GM12875 (cell line): ENCODE results near the gene SLC17A7.
"Not testable (repeated sequence)": the region's sequence is repeated elsewhere in the genome, so short reads cannot be mapped to it uniquely, and the experiment has no call there.

ENCODE experiments used
- H3K4me3 ChIP-seq: one replicate; pipeline ENCODE4 v1.5.1; 2011; ENCODE audit warnings: low read depth, low read length, control low read depth
- TF ChIP-seq, protein P1 (sequence below): IDR thresholded peaks from 2 replicates; pipeline ENCODE4 v1.5.1; 2011; ENCODE audit warnings: low read depth, mild to moderate bottlenecking, control low read depth, inconsistent platforms, low read length, moderate library complexity, borderline replicate concordance; ENCODE audit not compliant: insufficient read depth

SLC17A7 gene

DNA sequence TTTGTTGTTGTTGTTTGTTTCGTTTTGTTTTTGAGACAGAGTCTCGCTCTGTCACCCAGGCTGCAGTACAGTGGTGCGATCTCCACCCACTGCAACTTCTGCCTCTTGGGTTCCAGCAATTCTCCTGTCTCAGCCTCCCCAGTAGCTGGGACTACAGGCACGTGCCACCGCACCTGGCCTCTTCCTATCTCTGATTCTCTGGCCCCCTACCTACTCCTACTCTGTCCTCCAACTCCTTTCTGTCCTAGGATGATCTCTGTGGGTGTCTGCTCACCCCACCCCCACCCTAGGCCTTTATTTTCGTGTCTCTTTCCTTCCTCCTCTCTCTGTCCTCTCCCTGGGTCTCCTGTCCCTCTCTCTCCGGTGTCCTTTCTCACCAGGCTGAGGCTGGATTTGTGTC, 9.1 kb upstream of the SLC17A7 start:
- TF ChIP-seq, protein P1, sequence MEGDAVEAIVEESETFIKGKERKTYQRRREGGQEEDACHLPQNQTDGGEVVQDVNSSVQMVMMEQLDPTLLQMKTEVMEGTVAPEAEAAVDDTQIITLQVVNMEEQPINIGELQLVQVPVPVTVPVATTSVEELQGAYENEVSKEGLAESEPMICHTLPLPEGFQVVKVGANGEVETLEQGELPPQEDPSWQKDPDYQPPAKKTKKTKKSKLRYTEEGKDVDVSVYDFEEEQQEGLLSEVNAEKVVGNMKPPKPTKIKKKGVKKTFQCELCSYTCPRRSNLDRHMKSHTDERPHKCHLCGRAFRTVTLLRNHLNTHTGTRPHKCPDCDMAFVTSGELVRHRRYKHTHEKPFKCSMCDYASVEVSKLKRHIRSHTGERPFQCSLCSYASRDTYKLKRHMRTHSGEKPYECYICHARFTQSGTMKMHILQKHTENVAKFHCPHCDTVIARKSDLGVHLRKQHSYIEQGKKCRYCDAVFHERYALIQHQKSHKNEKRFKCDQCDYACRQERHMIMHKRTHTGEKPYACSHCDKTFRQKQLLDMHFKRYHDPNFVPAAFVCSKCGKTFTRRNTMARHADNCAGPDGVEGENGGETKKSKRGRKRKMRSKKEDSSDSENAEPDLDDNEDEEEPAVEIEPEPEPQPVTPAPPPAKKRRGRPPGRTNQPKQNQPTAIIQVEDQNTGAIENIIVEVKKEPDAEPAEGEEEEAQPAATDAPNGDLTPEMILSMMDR, result no peak
- H3K4me3 ChIP-seq, result peak overlapping the region; percentile 97

DNA sequence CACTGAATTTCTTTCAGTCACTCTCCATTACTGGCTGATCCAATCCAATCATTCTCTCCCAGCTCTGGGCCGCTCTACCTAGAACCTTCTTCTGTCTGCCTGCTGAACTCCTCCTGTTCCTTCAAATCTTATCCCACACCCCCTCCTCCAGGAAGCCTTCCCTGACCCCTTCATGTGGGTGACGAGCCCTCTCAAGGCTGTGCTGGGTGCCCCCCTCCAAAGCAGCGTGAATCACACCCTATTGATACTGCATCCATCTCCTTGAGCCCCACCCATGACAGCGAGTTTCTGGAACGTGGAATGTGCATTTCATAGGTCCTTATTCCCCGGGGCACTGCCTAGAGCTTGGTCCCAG, 7.1 kb upstream of the SLC17A7 start:
- TF ChIP-seq, protein P1, result no peak
- no peak overlapping the region for H3K4me3 ChIP-seq

DNA sequence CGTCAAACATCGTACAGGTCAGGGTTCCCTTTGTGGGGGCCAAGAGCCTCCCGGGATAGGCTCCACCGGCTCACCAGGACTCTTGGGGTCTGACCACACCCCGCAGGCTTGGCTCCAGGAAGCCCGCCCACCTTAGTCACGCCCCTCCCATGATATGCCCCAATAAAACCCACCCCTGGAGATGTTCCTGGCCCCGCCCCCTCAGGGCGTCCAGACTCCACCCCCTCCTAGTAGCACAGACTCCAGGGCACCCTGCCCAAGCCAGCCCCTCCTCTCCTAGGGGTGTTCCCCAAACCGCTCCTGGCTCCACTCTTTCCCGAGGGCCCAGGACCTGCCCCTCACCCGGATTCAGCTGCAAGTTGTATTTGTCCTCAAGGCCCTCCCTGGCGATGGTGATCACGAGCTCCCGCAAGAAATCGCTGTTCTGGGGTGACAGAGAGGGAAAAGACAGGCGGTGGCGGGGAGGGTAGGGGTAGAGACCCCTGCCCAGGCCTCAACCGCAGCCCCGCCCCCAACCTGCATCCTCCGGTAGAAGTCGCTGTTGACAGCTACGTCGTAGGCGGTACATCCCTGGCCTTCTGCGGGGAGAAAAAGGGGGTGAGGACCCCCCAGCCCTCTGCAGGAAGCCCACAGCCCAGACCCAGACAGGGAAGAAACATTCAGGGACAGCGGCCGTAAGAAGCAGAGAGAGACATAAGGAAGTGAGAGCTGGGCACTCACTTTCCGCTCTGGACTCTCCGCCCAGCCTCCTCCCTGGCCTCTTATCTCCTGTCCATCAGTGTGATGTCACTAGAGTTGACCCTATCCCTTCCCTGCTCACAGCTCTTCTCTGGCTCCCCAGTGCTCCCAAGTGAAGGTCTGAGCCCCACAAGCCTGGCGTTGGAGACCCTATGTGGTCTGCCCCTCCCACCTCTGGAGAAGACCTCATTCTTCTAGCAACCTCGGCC, 6.4 kb upstream of the SLC17A7 start:
- no peak overlapping the region for H3K4me3 ChIP-seq
- TF ChIP-seq, protein P1, result no peak

DNA sequence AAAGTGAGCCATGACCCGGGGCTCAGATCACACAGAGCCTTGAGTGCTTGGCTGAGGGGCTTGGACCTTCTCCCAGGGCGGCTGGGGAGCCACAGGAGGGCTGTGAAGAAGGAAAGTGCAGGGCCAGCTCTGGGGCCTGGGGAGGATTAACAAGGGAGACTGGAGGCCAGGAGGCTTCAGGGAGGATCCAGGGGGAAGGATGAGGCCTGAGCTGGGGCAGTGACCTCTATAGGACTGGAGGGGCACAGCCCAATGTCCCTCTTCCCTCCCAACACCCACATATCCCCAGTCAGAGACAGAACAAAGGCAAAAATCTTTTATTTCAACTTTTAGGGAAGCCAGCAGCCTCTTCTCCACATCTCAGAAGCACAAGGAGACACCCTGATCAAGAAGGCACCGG, 4.7 kb upstream of the SLC17A7 start:
- TF ChIP-seq, protein P1, result no peak

DNA sequence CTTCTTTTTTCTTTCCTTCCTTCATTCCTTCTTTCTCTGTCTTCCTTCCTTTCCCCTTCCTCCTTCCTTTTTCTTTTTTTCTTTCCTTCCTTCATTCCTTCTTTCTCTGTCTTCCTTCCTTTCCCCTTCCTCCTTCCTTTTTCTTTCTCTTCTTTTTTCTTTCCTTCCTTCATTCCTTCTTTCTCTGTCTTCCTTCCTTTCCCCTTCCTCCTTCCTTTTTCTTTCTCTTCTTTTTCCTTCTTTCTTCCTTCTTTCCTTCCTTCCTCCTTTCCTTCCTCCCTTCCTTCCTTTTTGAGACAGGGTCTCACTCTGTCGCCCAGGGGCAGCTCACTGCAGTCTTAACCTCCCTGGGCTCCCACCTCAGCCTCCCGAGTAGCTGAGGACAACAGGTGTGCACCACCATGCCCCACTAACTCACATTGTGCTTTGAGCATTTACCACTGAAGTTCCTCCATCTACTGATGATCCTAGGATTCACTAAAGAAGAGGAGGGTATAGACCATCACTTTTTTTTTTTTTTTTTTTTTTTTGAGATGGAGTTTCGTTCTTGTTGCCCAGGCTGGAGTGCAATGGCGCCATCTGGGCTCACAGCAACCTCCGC, 2.9 kb upstream of the SLC17A7 start:
- not testable (repeated sequence) for H3K4me3 ChIP-seq

More for the DNA sequence above, 4.7 kb upstream of the SLC17A7 start:
- no peak overlapping the region for H3K4me3 ChIP-seq

DNA sequence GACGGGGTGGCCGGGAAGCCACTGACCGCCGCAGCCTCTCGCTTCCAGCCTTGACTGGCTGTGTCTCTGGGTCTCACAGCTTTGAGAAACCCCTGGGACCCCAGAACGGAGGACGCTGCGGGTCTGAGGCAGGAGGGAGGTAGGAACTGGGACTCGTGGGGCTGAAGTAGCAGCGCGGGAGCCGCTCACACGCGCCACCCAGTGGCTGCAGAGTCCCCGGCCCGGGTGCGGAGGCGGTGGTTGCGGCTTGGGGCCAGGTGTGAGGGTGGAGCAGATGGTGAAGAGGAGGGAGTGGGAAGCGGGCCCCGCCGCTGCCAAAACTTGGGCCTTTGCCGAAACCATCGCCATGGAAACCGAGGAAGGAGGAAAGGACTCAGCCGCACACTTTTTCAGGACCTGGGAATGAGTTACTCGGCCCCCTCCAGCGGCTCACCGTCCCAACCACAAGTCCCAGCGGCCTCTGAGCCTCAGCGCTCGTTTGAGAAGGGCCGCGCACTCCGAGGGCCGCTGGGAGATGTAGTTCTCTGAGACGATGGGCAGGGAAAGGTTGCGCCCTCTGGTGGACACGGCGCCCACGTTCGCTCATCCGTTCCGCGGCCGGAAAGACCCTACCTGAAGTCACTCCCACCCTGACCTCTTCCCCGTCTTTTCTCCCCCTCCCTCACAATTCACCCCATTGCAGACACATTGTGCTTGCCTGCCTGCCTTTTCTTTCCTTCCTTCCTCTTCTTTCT, 2.2 kb upstream of the SLC17A7 start:
- peak overlapping the region; percentile 52 for H3K4me3 ChIP-seq
- TF ChIP-seq, protein P1, result peak; percentile 98

DNA sequence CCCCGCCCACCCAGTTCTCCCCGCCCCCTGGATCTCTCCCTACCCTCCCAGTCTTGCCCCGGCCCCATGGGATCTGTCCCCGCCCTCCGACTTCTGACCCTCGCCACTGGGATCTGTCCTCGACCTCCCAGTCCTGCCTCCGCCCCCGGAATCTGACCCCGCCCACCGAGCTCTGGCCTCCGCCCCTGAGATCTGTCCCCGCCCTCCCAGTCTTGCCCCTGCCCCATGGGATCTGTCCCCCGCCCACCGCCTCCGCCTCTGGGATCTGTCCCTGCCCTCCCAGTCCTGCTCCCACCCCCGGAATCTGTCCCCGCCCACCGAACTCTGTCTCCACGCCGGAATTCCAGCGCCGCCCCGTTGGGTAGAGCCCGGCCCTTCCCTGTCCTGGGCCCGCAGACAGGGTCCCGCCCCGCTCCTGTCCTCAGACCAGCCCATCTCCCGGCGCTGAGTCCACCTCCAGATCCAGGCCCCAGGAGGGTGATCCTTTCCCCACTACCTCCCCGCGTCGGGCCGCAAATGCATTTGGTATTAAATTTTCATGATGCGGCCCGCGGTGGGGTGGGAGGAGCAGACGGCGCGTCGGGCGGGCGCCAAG, 1.5 kb upstream of the SLC17A7 start:
- TF ChIP-seq, protein P1, result no peak
- H3K4me3 ChIP-seq, result peak overlapping the region; percentile 52
